Gastrocnemius medialis (tissue), 4 donors: ENCODE measurements around the gene GFOD1. TPM values are rescaled to one million over a fixed set of nuclear protein-coding genes. Genes with fewer than 3 reads are reported as not detected.

ENCODE experiments used
- ATAC-seq, 2 donors: fragments of 150-250 bp; one replicate each; pipeline ENCODE4 v1.9.1; 2016
- DNase-seq, 2 donors: peaks; one replicate each; pipeline ENCODE4 v3.0.0-alpha.2; 2019
- H3K27ac ChIP-seq, 4 donors: fragments of 200-600 bp; sonication (generic); 1 replicate in 1 of 4; 2 replicates in 3 of 4; pipeline ENCODE4 v1.5.1; 2016 to 2018; ENCODE audit warnings: mild to moderate bottlenecking in 2 of 4, moderate library complexity in 1 of 4
- H3K27me3 ChIP-seq, 3 donors: fragments of 200-600 bp; sonication (generic) in 2 of 3; 1 replicate in 1 of 3; 2 replicates in 2 of 3; pipeline versions ENCODE4 v1.5.1 to v1.6.0; 2016 to 2019; ENCODE audit warnings: mild to moderate bottlenecking in 1 of 3, moderate library complexity in 1 of 3
- H3K36me3 ChIP-seq, 2 donors: fragments of 200-600 bp; sonication (generic) in 1 of 2; one replicate each; pipeline ENCODE4 v1.5.1; 2017 to 2018
- H3K4me1 ChIP-seq, 2 donors: fragments of 200-600 bp; sonication (generic) in 1 of 2; one replicate each; pipeline ENCODE4 v1.5.1; 2016 to 2017; ENCODE audit warnings: mild to moderate bottlenecking in 2 of 2
- H3K4me3 ChIP-seq, 4 donors: fragments of 200-600 bp; sonication (generic) in 3 of 4; 1 replicate in 1 of 4; 2 replicates in 3 of 4; pipeline ENCODE4 v1.5.1; 2016 to 2019; ENCODE audit warnings: mild to moderate bottlenecking in 2 of 4
- H3K9me3 ChIP-seq, 3 donors: fragments of 200-600 bp; sonication (generic) in 2 of 3; 1 replicate in 1 of 3; 2 replicates in 2 of 3; pipeline ENCODE4 v1.5.1; 2016 to 2019
- CTCF ChIP-seq, 5 experiments: fragments of 450-650 bp in 3 of 5; fragments of 200-600 bp in 2 of 5; sonication (generic) in 2 of 5; IDR thresholded peaks in 4 of 5; conservative IDR thresholded peaks in 1 of 5; 1 replicate in 4 of 5; 2 replicates in 1 of 5; pipeline ENCODE4 v1.5.1; 2016 to 2019; ENCODE audit warnings: antibody characterized with exemption in 5 of 5, mild to moderate bottlenecking in 3 of 5, moderate library complexity in 3 of 5
- POLR2A ChIP-seq, 2 donors: fragments of 450-650 bp; IDR thresholded peaks; one replicate each; pipeline ENCODE4 v1.6.1; 2017; ENCODE audit warnings: antibody characterized with exemption in 2 of 2, mild to moderate bottlenecking in 2 of 2, moderate library complexity in 2 of 2
- in situ Hi-C, 4 donors: fragments of 200-750 bp; cut with MboI; loops; one replicate each; pipeline versions ENCODE4 v1.15.0 to v1.8.0; 2017; ENCODE audit warnings: low sequenced_read_pairs in 4 of 4
- intact Hi-C: fragments of 100-400 bp; cut with DNase I; formaldehyde crosslinking; loops from one replicate; pipeline ENCODE4 v1.15.1; 2023; ENCODE audit warnings: low total_unique reads
- total RNA-seq, 4 donors: library from RNA; depleted of rRNA; stranded (reverse); fragments of >200 nt; gene quantifications; one replicate each; pipeline versions ENCODE4 v1.1.0 to v1.2.3, GENCODE V29; 2016

GFOD1 gene
- total RNA-seq, 4 donors from 2014 or later, result 9.0 to 31.8 (median 16.9) TPM

- H3K27me3 ChIP-seq, result no peaks in the 10 kb centered on the region
- DNase-seq (no peak), ATAC-seq (no peak)
- H3K4me3 ChIP-seq, result no peak overlapping the region
- TF ChIP-seq POLR2A (IDR thresholded peaks at IDR 0.05) (no peak), CTCF (IDR thresholded peaks at IDR 0.05 in 4 of 5, conservative IDR thresholded peaks at IDR 0.05 in 1 of 5) (no peak)
- intact Hi-C loops, result loop anchor here (10.0 kb wide), 1 partner anchor 243 kb away; the partner anchor contains the start of gene RANBP9
- H3K27ac ChIP-seq, result no peak overlapping the region
- H3K36me3 ChIP-seq, result no peaks in the 10 kb centered on the region
- in situ Hi-C loops, result no loop called here
- no peaks in the 10 kb centered on the region for H3K9me3 ChIP-seq
- peaks cover 22 to 35% of the 10 kb centered on the region in 2 donors for H3K4me1 ChIP-seq
Measured at GRCh38 chr6:13472099-13472498, 15.3 kb downstream of the GFOD1 start.

GRCh38 chr6:13471184-13471583 lies 16.2 kb downstream of the GFOD1 start:
- in situ Hi-C loops, result no loop called here
- H3K27me3 ChIP-seq, result no peaks in the 10 kb centered on the region
- DNase-seq (no peak), ATAC-seq (no peak)
- TF ChIP-seq CTCF (IDR thresholded peaks at IDR 0.05 in 4 of 5, conservative IDR thresholded peaks at IDR 0.05 in 1 of 5) (no peak), POLR2A (IDR thresholded peaks at IDR 0.05) (no peak)
- H3K36me3 ChIP-seq, result no peaks in the 10 kb centered on the region
- H3K27ac ChIP-seq, result no peak overlapping the region
- no peaks in the 10 kb centered on the region for H3K9me3 ChIP-seq
- H3K4me3 ChIP-seq, result no peak overlapping the region
- intact Hi-C loops, result loop anchor here (10.0 kb wide), 1 partner anchor 244 kb away; the partner anchor contains the start of gene RANBP9
- peaks cover 24 to 42% of the 10 kb centered on the region in 2 donors for H3K4me1 ChIP-seq

GRCh38 chr6:13470238-13471140 lies 16.9 kb downstream of the GFOD1 start:
- H3K9me3 ChIP-seq, result no peaks in the 10 kb centered on the region
- no peak for ATAC-seq
- peaks cover 24 to 47% of the 10 kb centered on the region in 2 donors for H3K4me1 ChIP-seq
- no peaks in the 10 kb centered on the region for H3K27me3 ChIP-seq
- no peak overlapping the region for H3K4me3 ChIP-seq
- intact Hi-C loops, result loop anchor here (10.0 kb wide), 1 partner anchor 244 kb away; the partner anchor contains the start of gene RANBP9
- TF ChIP-seq CTCF (IDR thresholded peaks at IDR 0.05 in 4 of 5, conservative IDR thresholded peaks at IDR 0.05 in 1 of 5) (no peak), POLR2A (IDR thresholded peaks at IDR 0.05) (no peak)
- in situ Hi-C loops, result no loop called here
- DNase-seq, result no peak
- no peaks in the 10 kb centered on the region for H3K36me3 ChIP-seq
- no peak overlapping the region for H3K27ac ChIP-seq

GRCh38 chr6:13469693-13470092 lies 17.7 kb downstream of the GFOD1 start:
- Histone ChIP-seq H3K4me3 (no peak overlapping the region), H3K4me1 (peaks cover 23 to 51% of the 10 kb centered on the region in 2 donors), H3K27ac (no peak overlapping the region), H3K9me3 (no peaks in the 10 kb centered on the region), H3K36me3 (no peaks in the 10 kb centered on the region), H3K27me3 (no peaks in the 10 kb centered on the region)
- intact Hi-C loops, result loop anchor here (10.0 kb wide), 1 partner anchor 245 kb away; the partner anchor contains the start of gene RANBP9
- no peak for TF ChIP-seq CTCF (IDR thresholded peaks at IDR 0.05 in 4 of 5, conservative IDR thresholded peaks at IDR 0.05 in 1 of 5)
- TF ChIP-seq POLR2A (IDR thresholded peaks at IDR 0.05), result no peak
- ATAC-seq (no peak), DNase-seq (no peak)
- in situ Hi-C loops, result no loop called here
